GM21381 (cell line): ENCODE measurements around the gene ZNF554.
"Not testable (repeated sequence)": the region's sequence is repeated elsewhere in the genome, so short reads cannot be mapped to it uniquely, and the experiment has no call there.

Source experiments
- ATAC-seq: cut with Tn5 transposase; IDR thresholded peaks from one replicate; pipeline ENCODE4 v1.9.1; 2021; ENCODE audit warnings: mild to moderate bottlenecking, moderate library complexity; ENCODE audit not compliant: unreplicated experiment

ZNF554 gene

GRCh38 chr19:2806736-2807378, 12.8 kb upstream of the ZNF554 start:
- ATAC-seq, result no peak

- ATAC-seq, result no peak
These were observed 12.1 kb upstream of the ZNF554 start for GRCh38 chr19:2807379-2808128.

DNA sequence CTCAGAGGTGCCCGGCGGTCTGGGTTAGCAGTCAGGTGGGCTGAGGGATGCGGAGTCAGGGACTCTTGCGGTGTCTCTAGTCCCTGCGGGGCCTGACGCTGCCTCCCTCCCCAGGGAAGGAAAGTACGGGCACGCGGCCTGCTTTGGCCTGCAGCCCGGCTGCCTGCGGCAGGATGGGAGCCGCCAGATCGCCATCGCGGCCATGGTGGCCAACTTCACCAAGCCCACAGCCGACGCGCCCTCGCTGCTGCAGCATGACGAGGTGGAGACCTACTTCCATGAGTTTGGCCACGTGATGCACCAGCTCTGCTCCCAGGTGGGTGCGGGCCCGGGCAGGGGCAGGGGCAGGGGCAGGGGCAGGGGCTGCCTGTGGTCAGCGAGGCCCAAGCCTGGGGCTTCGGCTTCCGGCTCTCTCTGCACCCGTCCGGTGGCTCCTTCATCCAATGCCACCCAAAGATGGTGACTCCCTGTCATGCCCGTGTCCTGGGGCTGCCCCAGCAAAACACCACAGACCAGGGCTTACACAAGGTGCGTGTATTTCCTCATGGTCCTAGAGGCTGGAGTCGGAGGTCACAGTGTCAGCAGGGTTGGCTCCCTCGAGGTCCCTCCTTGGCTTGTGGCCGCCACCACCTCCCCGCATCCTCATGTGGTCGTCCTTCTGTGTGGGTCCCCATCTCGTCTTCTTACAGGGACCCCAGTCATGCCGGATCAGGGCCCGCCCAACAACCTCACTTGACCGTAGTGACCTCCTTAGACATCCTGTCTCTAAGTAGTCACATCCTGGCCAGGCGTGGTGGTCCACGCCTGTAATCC, 11.3 kb upstream of the ZNF554 start:
- no peak for ATAC-seq

DNA sequence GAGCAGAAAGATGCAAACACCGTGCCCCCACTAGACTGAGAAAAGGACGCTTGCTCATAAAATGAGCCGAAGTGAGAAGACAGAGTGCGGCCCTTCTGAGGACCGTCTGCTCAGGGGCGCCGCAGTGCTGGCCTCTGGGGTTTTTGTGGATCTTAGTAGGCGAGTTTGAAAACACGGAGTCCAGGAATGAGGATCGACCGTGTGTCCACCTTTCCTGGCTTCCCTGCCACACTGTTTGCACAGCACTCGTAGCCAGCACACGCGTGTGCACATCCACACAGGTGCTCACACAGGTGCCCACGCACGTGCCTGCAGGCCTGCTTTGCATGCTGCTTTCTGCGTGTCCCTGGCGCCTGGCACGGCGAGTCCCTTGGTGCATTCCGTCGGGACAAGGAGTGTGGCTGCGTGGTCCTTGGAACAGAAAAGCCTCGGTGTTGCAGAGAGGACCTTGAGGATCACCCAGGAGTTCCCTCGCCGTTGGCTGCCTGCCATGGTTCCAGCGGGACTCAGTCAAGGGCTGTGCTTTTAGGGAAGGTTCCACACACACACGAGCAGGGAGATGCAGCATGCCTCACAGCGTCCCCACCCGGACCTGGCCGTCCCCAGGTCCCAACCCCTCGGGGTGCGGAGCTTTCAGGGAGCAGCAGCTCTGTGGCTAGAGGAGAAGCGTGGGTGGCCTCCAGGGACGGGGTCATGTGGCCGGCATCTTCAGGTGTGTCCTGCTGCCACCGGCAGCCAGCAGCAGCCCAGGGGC, 10.1 kb upstream of the ZNF554 start:
- ATAC-seq, result no peak

DNA sequence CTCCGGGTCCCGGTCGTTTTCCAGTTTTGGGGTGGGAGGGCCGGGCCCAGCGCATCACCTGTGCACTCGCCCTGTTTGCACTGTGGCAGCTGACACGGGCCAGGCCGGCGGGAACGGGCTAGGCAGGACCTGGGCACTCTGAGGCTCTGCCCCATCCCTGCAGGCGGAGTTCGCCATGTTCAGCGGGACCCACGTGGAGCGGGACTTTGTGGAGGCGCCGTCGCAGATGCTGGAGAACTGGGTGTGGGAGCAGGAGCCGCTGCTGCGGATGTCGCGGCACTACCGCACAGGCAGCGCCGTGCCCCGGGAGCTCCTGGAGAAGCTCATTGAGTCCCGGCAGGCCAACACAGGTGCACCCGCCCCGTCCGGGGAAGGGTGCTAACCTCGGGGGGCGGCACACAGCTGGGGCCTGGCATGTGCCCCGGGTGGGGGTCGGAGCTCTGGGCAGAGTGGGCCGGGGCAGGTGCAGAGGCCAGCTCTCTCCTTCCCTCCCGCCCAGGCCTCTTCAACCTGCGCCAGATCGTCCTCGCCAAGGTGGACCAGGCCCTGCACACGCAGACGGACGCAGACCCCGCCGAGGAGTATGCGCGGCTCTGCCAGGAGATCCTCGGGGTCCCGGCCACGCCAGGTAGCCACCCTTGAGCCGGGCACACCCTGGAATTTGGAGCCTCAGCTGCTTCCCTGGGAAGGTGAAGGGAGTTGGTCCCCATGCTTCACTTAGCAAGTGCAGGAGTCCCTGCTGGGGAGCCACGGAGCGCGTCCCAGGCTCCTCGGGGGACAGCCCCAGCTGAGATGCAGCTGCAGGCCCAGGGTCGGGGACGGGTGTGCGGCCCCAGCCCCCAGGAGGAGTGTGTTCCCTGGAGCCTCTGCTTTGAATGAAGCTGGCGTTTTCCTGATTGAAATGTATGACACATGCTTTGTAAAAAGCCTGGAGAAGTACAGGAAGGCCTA, 9.3 kb upstream of the ZNF554 start:
- no peak for ATAC-seq

DNA sequence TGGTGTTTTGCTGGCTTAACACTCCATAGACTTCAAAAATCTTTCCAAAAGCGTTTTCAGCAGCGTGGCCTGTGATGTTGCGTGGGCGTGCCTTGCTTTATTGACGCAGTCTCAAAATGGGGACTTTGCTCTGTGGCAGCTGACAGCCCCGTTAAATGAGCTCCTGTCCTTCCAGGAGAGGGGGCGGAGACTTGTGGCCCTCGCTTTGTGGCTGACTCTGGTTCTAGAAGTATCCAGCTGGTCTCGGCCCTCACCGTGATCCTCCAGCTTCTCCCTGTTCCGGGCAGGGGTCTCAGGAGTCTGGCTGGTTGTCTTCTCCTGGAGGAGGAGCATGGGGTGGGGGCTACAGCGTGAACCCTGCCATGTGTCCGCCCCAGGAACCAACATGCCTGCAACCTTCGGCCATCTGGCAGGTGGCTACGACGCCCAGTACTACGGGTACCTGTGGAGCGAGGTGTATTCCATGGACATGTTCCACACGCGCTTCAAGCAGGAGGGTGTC, 8.4 kb upstream of the ZNF554 start:
- ATAC-seq, result no peak

DNA sequence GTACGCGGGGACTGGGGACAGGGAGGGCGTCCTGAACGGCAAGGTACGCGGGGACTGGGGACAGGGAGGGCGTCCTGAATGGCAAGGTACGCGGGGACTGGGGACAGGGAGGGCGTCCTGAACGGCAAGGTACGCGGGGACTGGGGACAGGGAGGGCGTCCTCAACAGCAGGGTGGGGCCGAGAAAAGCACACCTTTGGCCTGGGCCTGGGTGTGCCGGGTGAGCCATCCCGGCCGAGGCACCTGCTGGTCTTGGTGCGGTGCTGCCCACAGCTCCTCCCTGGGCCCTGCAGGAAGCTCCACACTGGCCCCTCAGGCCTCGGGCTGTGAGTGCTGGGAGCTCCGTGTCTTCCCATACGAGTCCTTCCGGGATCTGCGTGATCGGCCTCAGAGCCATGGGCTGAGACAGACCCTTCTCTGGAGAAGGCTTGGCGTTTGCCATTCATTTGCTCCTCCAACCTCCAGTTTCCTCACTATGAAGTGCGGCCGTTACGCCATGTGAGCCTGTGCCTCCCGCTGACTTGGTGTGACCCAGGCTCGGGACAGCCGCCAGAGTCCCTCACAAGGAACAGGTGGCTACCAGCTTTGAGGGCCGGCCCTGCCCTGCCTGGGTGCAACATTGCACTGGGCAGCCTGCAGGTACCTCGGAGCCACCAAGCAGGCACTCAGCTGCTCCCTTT, 7.8 kb upstream of the ZNF554 start:
- no peak for ATAC-seq

- ATAC-seq, result no peak
These were observed 7.0 kb upstream of the ZNF554 start for GRCh38 chr19:2812414-2813234.

DNA sequence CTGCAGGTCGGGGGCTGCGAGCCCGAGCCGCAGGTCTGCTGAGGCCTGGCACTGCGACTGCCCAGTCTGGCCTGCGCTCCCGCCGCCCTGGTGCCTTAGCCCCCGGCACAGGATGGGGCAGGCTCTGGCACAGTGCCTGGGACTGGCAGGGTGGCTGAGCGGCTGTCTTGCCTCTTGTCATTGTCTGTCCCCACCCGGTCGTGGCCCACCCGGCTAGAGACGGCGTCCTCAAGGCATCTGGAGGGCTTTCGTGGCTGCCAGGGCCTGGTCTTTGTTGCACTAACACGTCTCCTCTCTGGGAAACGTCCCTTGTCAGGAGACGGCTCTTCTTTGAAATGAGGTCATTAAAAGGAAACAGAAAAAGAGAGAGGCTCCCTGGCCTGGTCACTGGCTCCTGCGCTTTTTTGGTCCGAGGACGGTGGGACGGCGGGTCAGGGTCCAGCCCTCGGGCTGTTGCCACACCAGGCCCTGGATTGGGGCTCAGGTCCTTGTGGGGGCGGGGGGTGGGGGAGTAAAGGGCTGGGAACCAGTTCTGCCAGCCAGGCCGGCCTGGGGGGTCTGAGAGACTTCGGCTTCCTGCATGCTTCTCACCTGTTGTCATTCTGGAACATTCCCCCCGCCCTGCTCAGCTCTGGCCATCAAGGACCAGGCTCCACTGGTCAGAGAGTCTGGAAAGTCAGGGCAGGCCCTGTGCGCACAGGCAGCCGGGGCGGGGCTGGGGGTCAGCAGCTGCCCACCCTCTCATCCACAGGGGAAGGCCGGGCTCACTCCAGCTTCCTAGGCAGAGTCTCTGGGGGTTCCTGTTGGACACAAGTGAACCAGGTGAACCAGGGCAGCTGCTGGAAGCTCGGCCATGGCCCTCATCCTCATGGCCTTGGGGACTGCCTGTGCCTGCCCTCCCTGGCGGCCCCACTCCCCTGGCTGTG, 6.2 kb upstream of the ZNF554 start:
- ATAC-seq, result no peak

DNA sequence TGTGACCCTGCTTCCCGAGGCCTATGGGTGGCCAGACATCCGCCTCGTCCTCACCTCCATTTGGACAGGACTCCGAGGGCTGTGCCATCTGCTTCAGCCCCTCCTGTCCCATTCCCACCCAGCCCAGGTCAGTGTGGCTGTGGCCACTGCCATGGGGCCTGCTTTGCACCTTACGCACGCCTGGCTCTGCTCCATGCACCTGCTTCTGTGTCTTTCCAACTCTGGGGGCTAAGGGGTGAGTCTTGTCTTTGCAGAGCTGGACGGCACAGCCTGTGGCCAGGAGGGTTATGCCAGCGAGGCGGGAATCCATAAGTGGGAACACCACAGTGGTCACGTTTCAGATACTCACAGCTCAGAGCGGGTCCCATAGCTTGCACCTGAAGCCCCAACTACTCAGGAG, 5.2 kb upstream of the ZNF554 start:
- no peak for ATAC-seq

DNA sequence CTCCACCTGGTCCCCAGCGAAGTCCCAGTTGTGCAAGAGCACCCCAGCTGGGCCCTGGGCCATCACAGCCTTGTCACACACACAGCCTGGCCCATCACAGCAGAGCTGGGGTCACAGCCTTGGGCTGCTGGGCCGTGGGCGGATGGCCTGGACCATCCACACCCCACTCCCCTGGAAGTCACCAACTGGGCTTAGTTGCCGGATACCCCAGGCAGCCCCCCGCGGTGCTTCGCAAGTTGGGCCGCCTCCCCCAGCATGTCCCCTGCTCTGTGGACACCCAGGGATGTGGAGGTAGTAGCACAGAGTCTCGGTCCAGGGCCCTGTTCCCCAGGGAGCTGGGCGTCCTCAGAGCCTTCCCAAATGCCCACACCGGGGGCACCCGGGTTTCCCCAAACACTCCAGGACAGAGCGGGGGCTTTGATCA, 4.5 kb upstream of the ZNF554 start:
- no peak for ATAC-seq

GRCh38 chr19:2815923-2816322, 3.7 kb upstream of the ZNF554 start:
- no peak for ATAC-seq

DNA sequence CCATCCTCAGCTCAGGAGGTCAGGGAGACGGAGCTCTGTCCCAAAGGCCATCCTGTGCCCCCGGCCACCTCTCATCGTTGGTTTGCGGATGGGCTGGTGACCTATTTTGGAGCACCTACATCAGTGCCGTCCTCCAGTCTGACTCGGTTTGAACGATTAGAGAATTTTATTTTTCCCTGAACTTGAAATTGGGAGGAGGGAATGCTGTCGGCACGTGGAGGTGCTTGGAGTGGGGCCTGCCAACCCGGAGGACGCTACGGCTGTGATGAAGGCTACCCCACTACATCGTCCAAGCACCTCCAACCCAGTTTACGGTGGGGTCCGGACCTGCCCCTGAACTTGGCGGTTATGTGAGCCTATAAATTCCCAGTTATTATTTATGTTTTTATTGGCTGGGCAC, 3.0 kb upstream of the ZNF554 start:
- no peak for ATAC-seq

GRCh38 chr19:2817237-2817829, 2.3 kb upstream of the ZNF554 start:
- not testable (repeated sequence) for ATAC-seq

- ATAC-seq, result peak; percentile 35
These were observed 539 bp downstream of the ZNF554 start for GRCh38 chr19:2820112-2820702.

GRCh38 chr19:2822846-2823245, 3.2 kb downstream of the ZNF554 start:
- ATAC-seq, result no peak

- no peak for ATAC-seq
These were observed 4.0 kb downstream of the ZNF554 start for GRCh38 chr19:2823646-2824045.
